Measurements from ENCODE around the gene TOMM34. TPM values are rescaled to one million over a fixed set of nuclear protein-coding genes. Genes with fewer than 3 reads are reported as not detected.

The TOMM34 gene
- total and polyA plus RNA-seq, 9 of the 15 experiments (the other 6 are each of a cell fraction or from before 2014, with no cell fraction given) = 18.1 to 69.4 (median 41.7) TPM

DNA sequence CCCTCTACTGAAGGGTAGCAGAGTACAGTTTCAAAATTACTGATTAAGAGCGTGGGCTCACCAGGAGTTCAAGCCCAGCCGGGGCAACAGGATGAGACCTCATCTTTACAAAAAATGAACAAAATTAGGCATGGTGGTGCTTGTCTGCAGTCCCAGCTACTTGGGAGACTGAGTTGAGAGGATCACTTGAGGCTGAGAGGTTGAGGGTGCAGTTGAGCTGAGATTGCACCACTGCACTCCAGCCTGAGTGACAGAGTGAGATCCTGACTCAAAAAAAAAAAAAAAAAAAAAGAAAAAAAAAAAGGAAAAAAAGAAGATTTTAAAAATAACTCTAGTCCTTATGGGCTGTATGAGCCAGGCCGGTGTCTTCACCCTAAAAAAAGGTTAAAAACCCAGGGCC lies 31.6 kb downstream of the TOMM34 start:
- H3K4me2 ChIP-seq (ENCODE audit: insufficient read depth, low read length) = no peak overlapping the region
- 77% methylated on average over 3 of the region's 3 CpGs for WGBS (ENCODE audit: insufficient coverage, low coverage, missing lambda C conversion rate)
- TF ChIP-seq HMG20A (CRISPR knock-in tag; conservative IDR thresholded peaks at IDR 0.05) = no peak
- no peak for TF ChIP-seq STAT5B (CRISPR knock-in tag; IDR thresholded peaks at IDR 0.05)
- TF ChIP-seq ZNF584 (CRISPR knock-in tag; IDR thresholded peaks at IDR 0.05; ENCODE audit: low read depth) = no peak
- TF ChIP-seq PYGO2 (tag; IDR thresholded peaks at IDR 0.05) = no peak
- no peak for TF ChIP-seq MEIS2 (IDR thresholded peaks at IDR 0.05; ENCODE audit: partially characterized antibody)
- no peak for TF ChIP-seq TAF9B (IDR thresholded peaks at IDR 0.05; ENCODE audit: partially characterized antibody)
- TF ChIP-seq, protein P1, sequence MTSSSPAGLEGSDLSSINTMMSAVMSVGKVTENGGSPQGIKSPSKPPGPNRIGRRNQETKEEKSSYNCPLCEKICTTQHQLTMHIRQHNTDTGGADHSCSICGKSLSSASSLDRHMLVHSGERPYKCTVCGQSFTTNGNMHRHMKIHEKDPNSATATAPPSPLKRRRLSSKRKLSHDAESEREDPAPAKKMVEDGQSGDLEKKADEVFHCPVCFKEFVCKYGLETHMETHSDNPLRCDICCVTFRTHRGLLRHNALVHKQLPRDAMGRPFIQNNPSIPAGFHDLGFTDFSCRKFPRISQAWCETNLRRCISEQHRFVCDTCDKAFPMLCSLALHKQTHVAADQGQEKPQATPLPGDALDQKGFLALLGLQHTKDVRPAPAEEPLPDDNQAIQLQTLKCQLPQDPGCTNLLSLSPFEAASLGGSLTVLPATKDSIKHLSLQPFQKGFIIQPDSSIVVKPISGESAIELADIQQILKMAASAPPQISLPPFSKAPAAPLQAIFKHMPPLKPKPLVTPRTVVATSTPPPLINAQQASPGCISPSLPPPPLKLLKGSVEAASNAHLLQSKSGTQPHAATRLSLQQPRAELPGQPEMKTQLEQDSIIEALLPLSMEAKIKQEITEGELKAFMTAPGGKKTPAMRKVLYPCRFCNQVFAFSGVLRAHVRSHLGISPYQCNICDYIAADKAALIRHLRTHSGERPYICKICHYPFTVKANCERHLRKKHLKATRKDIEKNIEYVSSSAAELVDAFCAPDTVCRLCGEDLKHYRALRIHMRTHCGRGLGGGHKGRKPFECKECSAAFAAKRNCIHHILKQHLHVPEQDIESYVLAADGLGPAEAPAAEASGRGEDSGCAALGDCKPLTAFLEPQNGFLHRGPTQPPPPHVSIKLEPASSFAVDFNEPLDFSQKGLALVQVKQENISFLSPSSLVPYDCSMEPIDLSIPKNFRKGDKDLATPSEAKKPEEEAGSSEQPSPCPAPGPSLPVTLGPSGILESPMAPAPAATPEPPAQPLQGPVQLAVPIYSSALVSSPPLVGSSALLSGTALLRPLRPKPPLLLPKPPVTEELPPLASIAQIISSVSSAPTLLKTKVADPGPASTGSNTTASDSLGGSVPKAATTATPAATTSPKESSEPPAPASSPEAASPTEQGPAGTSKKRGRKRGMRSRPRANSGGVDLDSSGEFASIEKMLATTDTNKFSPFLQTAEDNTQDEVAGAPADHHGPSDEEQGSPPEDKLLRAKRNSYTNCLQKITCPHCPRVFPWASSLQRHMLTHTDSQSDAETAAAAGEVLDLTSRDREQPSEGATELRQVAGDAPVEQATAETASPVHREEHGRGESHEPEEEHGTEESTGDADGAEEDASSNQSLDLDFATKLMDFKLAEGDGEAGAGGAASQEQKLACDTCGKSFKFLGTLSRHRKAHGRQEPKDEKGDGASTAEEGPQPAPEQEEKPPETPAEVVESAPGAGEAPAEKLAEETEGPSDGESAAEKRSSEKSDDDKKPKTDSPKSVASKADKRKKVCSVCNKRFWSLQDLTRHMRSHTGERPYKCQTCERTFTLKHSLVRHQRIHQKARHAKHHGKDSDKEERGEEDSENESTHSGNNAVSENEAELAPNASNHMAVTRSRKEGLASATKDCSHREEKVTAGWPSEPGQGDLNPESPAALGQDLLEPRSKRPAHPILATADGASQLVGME (CRISPR knock-in tag; IDR thresholded peaks at IDR 0.05) = no peak
- intact Hi-C loops (cut with micrococcal nuclease) (no loop called here), in situ Hi-C loops (cut with MboI) (no loop called here)
- DNase-seq (ENCODE audit: extremely low read depth in 1 of 4, low spot score in 3 of 4) (no peak), FAIRE-seq (no peak), ATAC-seq (no peak)
- H3K9ac ChIP-seq (ENCODE audit: insufficient read depth in 1 of 2, low read depth in 2 of 2, low read length in 2 of 2) = no peak overlapping the region
- H4K20me1 ChIP-seq (replicated peaks; ENCODE audit: control insufficient read depth, insufficient read depth, low read length) = no peaks in the 10 kb centered on the region
- no peaks in the 10 kb centered on the region for H3K79me2 ChIP-seq (ENCODE audit: control insufficient read depth, insufficient read depth, low read length)
- no peaks in the 10 kb centered on the region for H3K9me1 ChIP-seq (ENCODE audit: control insufficient read depth, insufficient read depth, low read length)
- no peak overlapping the region for H2AFZ ChIP-seq (ENCODE audit: low read depth, low read length)
- no peaks in the 10 kb centered on the region for H3K9me3 ChIP-seq (replicated peaks; ENCODE audit: control insufficient read depth, insufficient read depth, low read depth, low read length)
- H3K27me3 ChIP-seq (ENCODE audit: control insufficient read depth in 2 of 2, insufficient read depth in 2 of 2, low read length in 2 of 2) = no peaks in the 10 kb centered on the region
- POLR2A ChIA-PET = no interaction called here
- no peak overlapping the region for H3K27ac ChIP-seq (ENCODE audit: extremely low read depth, low read depth, low read length)
- peaks cover 49% of the 10 kb centered on the region; the same call in 2 of the 3 replicates for H3K36me3 ChIP-seq (ENCODE audit: control insufficient read depth, insufficient read depth, low read length)
- CTCF ChIA-PET (ENCODE audit: low intra/inter-chr PET ratio) = no interaction called here
- peaks cover 0 to 5% of the 10 kb centered on the region in 2 experiments; a peak in 3 of 5 replicates for H3K4me1 ChIP-seq (replicated peaks in 1 of 2; ENCODE audit: control insufficient read depth in 2 of 2, insufficient read depth in 2 of 2, low read length in 2 of 2)
- H3K4me3 ChIP-seq = no peak overlapping the region
- BruUV-seq (replicated peaks) = no TSS peak
